Uterine smooth muscle cell (primary cell): ENCODE measurements around the gene GALNT2. TPM values are rescaled to one million over a fixed set of nuclear protein-coding genes. Genes with fewer than 3 reads are reported as not detected.

Experiments used
- total RNA-seq: library from RNA; depleted of rRNA; stranded (reverse); fragments of >200 nt; gene quantifications from 2 replicates; pipeline ENCODE4 v1.2.3, GENCODE V29; 2014

Gene GALNT2
- total RNA-seq = 68.8 and 94.5 TPM in 2 replicates

GRCh38 chr1:230066466-230067404, at the start of gene GALNT2:
Gene GALNT2 (plus strand): TSS chr1:230067238. CDS start chr1:230067281, 43 bp downstream.

